Measurements from ENCODE around the gene ACR. TPM values are rescaled to one million over a fixed set of nuclear protein-coding genes. Genes with fewer than 3 reads are reported as not detected.

The ACR gene
- polyA plus RNA-seq, 1 of the 3 experiments (the other 2 are of a cell fraction) = 0.15 TPM

DNA sequence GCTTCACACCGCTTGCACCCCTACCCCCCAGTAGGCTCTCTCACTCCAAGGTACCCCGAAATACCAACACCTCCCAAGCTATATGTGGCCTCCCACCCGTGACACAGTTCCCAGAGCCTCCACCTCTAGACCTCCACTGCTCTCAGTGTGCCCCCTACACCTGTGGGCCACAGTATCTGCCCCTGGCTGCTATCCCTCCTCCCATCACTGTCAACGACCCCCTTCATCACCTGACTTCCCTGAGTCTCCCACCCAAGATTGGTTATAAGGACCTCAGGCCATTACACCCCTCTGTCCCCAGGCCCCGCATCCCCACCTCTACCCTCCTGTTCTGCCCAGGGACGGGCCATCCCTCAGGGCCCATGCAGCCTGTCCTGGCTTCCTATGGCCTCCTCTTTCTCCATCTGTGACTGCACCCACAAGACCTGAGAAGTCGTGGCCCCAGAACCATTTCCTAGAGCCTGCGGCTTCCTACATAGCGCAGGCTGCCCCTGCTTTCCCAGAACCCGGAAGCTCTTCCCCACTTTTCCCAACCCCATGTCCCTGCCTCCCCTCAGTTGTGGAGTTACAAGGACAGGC is 734 bp downstream of the ACR start:
- H3F3A ChIP-seq (replicated peaks; ENCODE audit: insufficient read depth) = no peaks in the 10 kb centered on the region
- H3K9me2 ChIP-seq = no peaks in the 10 kb centered on the region
- ChIA-PET POLR2A (no interaction called here), CTCF (interaction anchor here (1.0 kb wide), 1 partner anchor 16 kb away, joined by 4 read pairs; no protein-coding TSS in a partner anchor)
- no peak overlapping the region for H3K4me3 ChIP-seq (ENCODE audit: low read depth in 2 of 2, low read length in 1 of 2)
- TF ChIP-seq MXI1 (IDR thresholded peaks at IDR 0.05; ENCODE audit: low read depth, low read length) = no peak
- H3K4me2 ChIP-seq = no peak overlapping the region
- no peak for DNase-seq
- H3K4me1 ChIP-seq (ENCODE audit: control insufficient read depth in 1 of 2, insufficient read depth in 2 of 2, low read depth in 1 of 2, low read length in 1 of 2) = peaks cover 0 to 3% of the 10 kb centered on the region in 2 experiments; a peak in 1 of 4 replicates
- WGBS (ENCODE audit: low lambda C conversion rate) = 62% methylated on average over 10 of the region's 10 CpGs
- no peaks in the 10 kb centered on the region for H3K9me3 ChIP-seq
- no peaks in the 10 kb centered on the region for H3K79me2 ChIP-seq (ENCODE audit: insufficient read depth)
- no peak overlapping the region for H2AFZ ChIP-seq (ENCODE audit: low read depth)
- H3K27me3 ChIP-seq (ENCODE audit: insufficient read depth) = no peaks in the 10 kb centered on the region
- no peaks in the 10 kb centered on the region for H3K36me3 ChIP-seq (replicated peaks in 1 of 2; ENCODE audit: control insufficient read depth in 1 of 2, insufficient read depth in 2 of 2, low read length in 1 of 2)
- no peak overlapping the region for H3K9ac ChIP-seq
- no peak overlapping the region for H3K27ac ChIP-seq (ENCODE audit: low read depth in 2 of 2, low read length in 1 of 2)
- no peaks in the 10 kb centered on the region for H4K20me1 ChIP-seq (ENCODE audit: insufficient read depth)

DNA sequence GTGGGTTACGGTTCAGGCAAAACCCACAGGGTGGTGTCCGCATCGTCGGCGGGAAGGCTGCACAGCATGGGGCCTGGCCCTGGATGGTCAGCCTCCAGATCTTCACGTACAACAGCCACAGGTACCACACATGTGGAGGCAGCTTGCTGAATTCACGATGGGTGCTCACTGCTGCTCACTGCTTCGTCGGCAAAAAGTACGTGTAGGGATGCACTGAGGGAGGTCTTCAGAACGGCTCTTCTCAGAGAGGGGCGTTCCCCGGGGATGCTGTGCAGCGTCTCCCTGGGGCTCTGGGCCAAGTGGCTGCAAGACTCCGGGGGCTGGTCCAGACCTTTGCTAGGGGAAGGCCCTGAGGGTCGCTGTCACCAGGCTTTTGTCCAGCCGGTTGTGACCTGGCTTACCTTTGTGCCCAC is 1.3 kb downstream of the ACR start:
- TF ChIP-seq, protein P1, sequence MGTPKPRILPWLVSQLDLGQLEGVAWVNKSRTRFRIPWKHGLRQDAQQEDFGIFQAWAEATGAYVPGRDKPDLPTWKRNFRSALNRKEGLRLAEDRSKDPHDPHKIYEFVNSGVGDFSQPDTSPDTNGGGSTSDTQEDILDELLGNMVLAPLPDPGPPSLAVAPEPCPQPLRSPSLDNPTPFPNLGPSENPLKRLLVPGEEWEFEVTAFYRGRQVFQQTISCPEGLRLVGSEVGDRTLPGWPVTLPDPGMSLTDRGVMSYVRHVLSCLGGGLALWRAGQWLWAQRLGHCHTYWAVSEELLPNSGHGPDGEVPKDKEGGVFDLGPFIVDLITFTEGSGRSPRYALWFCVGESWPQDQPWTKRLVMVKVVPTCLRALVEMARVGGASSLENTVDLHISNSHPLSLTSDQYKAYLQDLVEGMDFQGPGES (IDR thresholded peaks at IDR 0.05; ENCODE audit: low read depth, low read length) = no peak
- TF ChIP-seq, protein P2, sequence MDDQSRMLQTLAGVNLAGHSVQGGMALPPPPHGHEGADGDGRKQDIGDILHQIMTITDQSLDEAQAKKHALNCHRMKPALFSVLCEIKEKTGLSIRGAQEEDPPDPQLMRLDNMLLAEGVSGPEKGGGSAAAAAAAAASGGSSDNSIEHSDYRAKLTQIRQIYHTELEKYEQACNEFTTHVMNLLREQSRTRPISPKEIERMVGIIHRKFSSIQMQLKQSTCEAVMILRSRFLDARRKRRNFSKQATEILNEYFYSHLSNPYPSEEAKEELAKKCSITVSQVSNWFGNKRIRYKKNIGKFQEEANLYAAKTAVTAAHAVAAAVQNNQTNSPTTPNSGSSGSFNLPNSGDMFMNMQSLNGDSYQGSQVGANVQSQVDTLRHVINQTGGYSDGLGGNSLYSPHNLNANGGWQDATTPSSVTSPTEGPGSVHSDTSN (IDR thresholded peaks at IDR 0.05) = no peak
- TF ChIP-seq, protein P3, sequence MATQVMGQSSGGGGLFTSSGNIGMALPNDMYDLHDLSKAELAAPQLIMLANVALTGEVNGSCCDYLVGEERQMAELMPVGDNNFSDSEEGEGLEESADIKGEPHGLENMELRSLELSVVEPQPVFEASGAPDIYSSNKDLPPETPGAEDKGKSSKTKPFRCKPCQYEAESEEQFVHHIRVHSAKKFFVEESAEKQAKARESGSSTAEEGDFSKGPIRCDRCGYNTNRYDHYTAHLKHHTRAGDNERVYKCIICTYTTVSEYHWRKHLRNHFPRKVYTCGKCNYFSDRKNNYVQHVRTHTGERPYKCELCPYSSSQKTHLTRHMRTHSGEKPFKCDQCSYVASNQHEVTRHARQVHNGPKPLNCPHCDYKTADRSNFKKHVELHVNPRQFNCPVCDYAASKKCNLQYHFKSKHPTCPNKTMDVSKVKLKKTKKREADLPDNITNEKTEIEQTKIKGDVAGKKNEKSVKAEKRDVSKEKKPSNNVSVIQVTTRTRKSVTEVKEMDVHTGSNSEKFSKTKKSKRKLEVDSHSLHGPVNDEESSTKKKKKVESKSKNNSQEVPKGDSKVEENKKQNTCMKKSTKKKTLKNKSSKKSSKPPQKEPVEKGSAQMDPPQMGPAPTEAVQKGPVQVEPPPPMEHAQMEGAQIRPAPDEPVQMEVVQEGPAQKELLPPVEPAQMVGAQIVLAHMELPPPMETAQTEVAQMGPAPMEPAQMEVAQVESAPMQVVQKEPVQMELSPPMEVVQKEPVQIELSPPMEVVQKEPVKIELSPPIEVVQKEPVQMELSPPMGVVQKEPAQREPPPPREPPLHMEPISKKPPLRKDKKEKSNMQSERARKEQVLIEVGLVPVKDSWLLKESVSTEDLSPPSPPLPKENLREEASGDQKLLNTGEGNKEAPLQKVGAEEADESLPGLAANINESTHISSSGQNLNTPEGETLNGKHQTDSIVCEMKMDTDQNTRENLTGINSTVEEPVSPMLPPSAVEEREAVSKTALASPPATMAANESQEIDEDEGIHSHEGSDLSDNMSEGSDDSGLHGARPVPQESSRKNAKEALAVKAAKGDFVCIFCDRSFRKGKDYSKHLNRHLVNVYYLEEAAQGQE (IDR thresholded peaks at IDR 0.05; ENCODE audit: low read depth, low read length) = no peak
- TF ChIP-seq RCOR1 (IDR thresholded peaks at IDR 0.05; ENCODE audit: low read length) (no peak), SMC3 (IDR thresholded peaks at IDR 0.05; ENCODE audit: low read depth, low read length) (no peak), NFIC (IDR thresholded peaks at IDR 0.05; ENCODE audit: borderline replicate concordance) (no peak), RAD21 (IDR thresholded peaks at IDR 0.05; ENCODE audit: low read length) (no peak), JUND (IDR thresholded peaks at IDR 0.05) (no peak)
- ChIA-PET POLR2A (no interaction called here), CTCF (no interaction called here)
- H3K4me3 ChIP-seq (ENCODE audit: low read depth in 2 of 2, low read length in 1 of 2) = no peak overlapping the region
- WGBS (ENCODE audit: low lambda C conversion rate) = 91% methylated on average over 7 of the region's 17 CpGs
- no peak overlapping the region for H3K4me2 ChIP-seq
- DNase-seq = no peak
- no peaks in the 10 kb centered on the region for H3K9me3 ChIP-seq
- no peaks in the 10 kb centered on the region for H3F3A ChIP-seq (replicated peaks; ENCODE audit: insufficient read depth)
- H3K9me2 ChIP-seq = no peaks in the 10 kb centered on the region
- no peak overlapping the region for H3K9ac ChIP-seq
- H3K79me2 ChIP-seq (ENCODE audit: insufficient read depth) = no peaks in the 10 kb centered on the region
- no peaks in the 10 kb centered on the region; a peak in 1 of 4 replicates for H3K4me1 ChIP-seq (ENCODE audit: control insufficient read depth in 1 of 2, insufficient read depth in 2 of 2, low read depth in 1 of 2, low read length in 1 of 2)
- no peak overlapping the region for H2AFZ ChIP-seq (ENCODE audit: low read depth)
- H3K27ac ChIP-seq (ENCODE audit: low read depth in 2 of 2, low read length in 1 of 2) = no peak overlapping the region
- H4K20me1 ChIP-seq (ENCODE audit: insufficient read depth) = no peaks in the 10 kb centered on the region
- H3K27me3 ChIP-seq (ENCODE audit: insufficient read depth) = no peaks in the 10 kb centered on the region
- no peaks in the 10 kb centered on the region for H3K36me3 ChIP-seq (replicated peaks in 1 of 2; ENCODE audit: control insufficient read depth in 1 of 2, insufficient read depth in 2 of 2, low read length in 1 of 2)
